Measurements from ENCODE around the gene PHLDA2. TPM values are rescaled to one million over a fixed set of nuclear protein-coding genes. Genes with fewer than 3 reads are reported as not detected.

Gene PHLDA2
- total and polyA plus RNA-seq, 2 donors (not counting 1 experiment from before 2014, with no cell fraction given) = 1.4 TPM; not detected in 1

DNA sequence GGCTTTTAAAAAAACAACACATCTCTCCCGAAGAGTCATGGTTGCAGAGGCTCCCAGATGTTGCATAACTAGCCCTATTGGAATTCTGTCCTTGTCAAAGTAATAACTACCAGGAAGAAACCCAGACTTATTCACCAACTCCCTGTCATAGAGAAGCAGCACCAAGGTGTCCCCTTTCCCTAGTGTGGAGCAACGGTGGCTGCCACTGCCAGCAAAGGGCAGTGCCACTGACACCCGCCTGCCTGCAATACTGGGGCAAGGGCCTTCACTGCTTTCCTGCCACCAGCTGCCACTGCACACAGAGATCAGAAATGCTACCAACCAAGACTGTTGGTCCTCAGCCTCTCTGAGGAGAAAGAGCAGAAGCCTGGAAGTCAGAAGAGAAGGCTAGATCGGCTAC, 35.6 kb upstream of the PHLDA2 start:
- H3K4me3 Mint-ChIP-seq = no peak overlapping the region

GRCh38 chr11:2963761-2964160, 34.5 kb upstream of the PHLDA2 start:
- WGBS (ENCODE audit: insufficient coverage) = 98% methylated on average over 4 of the region's 6 CpGs
- ChIA-PET POLR2A (no interaction called here), CTCF (no interaction called here)
- Histone ChIP-seq H3K79me2 (ENCODE audit: control insufficient read depth, insufficient read depth, low read length) (peaks cover 40% of the 10 kb centered on the region), H3K27ac (ENCODE audit: low read length in 2 of 2) (no peak overlapping the region), H3K9ac (ENCODE audit: low read length) (no peak overlapping the region), H3K4me1 (ENCODE audit: control insufficient read depth in 2 of 2, insufficient read depth in 2 of 2, low read length in 2 of 2) (no peaks in the 10 kb centered on the region), H3K9me3 (ENCODE audit: control extremely low read depth in 1 of 3, control insufficient read depth in 2 of 3, insufficient read depth in 1 of 3, low read length in 2 of 3) (no peaks in the 10 kb centered on the region), H3K27me3 (replicated peaks in 1 of 4; ENCODE audit: control extremely low read depth in 1 of 4, control insufficient read depth in 3 of 4, insufficient read depth in 4 of 4, low read length in 3 of 4) (no peaks in the 10 kb centered on the region), H3K4me3 (ENCODE audit: control extremely low read depth in 1 of 5, extremely low read depth in 1 of 5, insufficient read depth in 1 of 5, low read depth in 2 of 5, low read length in 4 of 5) (no peak overlapping the region), H3K4me2 (replicated peaks; ENCODE audit: low read depth, low read length, poor library complexity, severe bottlenecking) (no peak overlapping the region), H4K20me1 (ENCODE audit: control insufficient read depth, insufficient read depth, low read length, poor library complexity, severe bottlenecking) (peaks cover 73% of the 10 kb centered on the region), H2AFZ (ENCODE audit: insufficient read depth, low read depth, low read length, poor library complexity, severe bottlenecking) (no peak overlapping the region), H3K36me3 (replicated peaks in 1 of 2; ENCODE audit: control extremely low read depth in 1 of 2, control insufficient read depth in 1 of 2, extremely low read depth in 1 of 2, insufficient read depth in 2 of 2, low read length in 1 of 2) (peaks cover 14 to 90% of the 10 kb centered on the region in 2 experiments)
- no peaks in the 10 kb centered on the region for H3K27me3 Mint-ChIP-seq
- DNase-seq (no peak), ATAC-seq (ENCODE audit: low read depth) (no peak)
- H3K4me3 Mint-ChIP-seq = no peak overlapping the region
- H3K9me3 Mint-ChIP-seq (ENCODE audit: insufficient read depth) = no peaks in the 10 kb centered on the region
- no peak for TF ChIP-seq EZH2 (IDR thresholded peaks at IDR 0.05; ENCODE audit: borderline replicate concordance, insufficient read depth, low read depth, low read length, poor library complexity, severe bottlenecking)
- TF ChIP-seq, protein P1, sequence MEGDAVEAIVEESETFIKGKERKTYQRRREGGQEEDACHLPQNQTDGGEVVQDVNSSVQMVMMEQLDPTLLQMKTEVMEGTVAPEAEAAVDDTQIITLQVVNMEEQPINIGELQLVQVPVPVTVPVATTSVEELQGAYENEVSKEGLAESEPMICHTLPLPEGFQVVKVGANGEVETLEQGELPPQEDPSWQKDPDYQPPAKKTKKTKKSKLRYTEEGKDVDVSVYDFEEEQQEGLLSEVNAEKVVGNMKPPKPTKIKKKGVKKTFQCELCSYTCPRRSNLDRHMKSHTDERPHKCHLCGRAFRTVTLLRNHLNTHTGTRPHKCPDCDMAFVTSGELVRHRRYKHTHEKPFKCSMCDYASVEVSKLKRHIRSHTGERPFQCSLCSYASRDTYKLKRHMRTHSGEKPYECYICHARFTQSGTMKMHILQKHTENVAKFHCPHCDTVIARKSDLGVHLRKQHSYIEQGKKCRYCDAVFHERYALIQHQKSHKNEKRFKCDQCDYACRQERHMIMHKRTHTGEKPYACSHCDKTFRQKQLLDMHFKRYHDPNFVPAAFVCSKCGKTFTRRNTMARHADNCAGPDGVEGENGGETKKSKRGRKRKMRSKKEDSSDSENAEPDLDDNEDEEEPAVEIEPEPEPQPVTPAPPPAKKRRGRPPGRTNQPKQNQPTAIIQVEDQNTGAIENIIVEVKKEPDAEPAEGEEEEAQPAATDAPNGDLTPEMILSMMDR (IDR thresholded peaks at IDR 0.05) = no peak
- peaks cover 3% of the 10 kb centered on the region for H3K4me1 Mint-ChIP-seq
- intact Hi-C loops (cut with micrococcal nuclease) = no loop called here
- no peak overlapping the region for H3K27ac Mint-ChIP-seq

More for the DNA sequence above, 35.6 kb upstream of the PHLDA2 start:
- peaks cover 16 to 90% of the 10 kb centered on the region in 2 experiments for H3K36me3 ChIP-seq (replicated peaks in 1 of 2; ENCODE audit: control extremely low read depth in 1 of 2, control insufficient read depth in 1 of 2, extremely low read depth in 1 of 2, insufficient read depth in 2 of 2, low read length in 1 of 2)
- H3K9me3 Mint-ChIP-seq (ENCODE audit: insufficient read depth) = no peaks in the 10 kb centered on the region
- H3K27me3 Mint-ChIP-seq = no peaks in the 10 kb centered on the region
- no peak overlapping the region for H2AFZ ChIP-seq (ENCODE audit: insufficient read depth, low read depth, low read length, poor library complexity, severe bottlenecking)
- no peak overlapping the region for H3K27ac Mint-ChIP-seq
- ChIA-PET CTCF (no interaction called here), POLR2A (no interaction called here)
- intact Hi-C loops (cut with micrococcal nuclease) = no loop called here
- H3K27ac ChIP-seq (ENCODE audit: low read length in 2 of 2) = no peak overlapping the region
- 98% methylated on average over 4 of the region's 4 CpGs for WGBS (ENCODE audit: insufficient coverage)
- H3K9me3 ChIP-seq (ENCODE audit: control extremely low read depth in 1 of 3, control insufficient read depth in 2 of 3, insufficient read depth in 1 of 3, low read length in 2 of 3) = no peaks in the 10 kb centered on the region
- TF ChIP-seq, protein P1 (IDR thresholded peaks at IDR 0.05) = no peak
- no peak for TF ChIP-seq EZH2 (IDR thresholded peaks at IDR 0.05; ENCODE audit: borderline replicate concordance, insufficient read depth, low read depth, low read length, poor library complexity, severe bottlenecking)
- H3K4me3 ChIP-seq (ENCODE audit: control extremely low read depth in 1 of 5, extremely low read depth in 1 of 5, insufficient read depth in 1 of 5, low read depth in 2 of 5, low read length in 4 of 5) = no peak overlapping the region
- ATAC-seq (ENCODE audit: low read depth) (no peak), DNase-seq (no peak)
- peaks cover 3% of the 10 kb centered on the region for H3K4me1 Mint-ChIP-seq
- H4K20me1 ChIP-seq (ENCODE audit: control insufficient read depth, insufficient read depth, low read length, poor library complexity, severe bottlenecking) = peaks cover 70% of the 10 kb centered on the region
- H3K4me1 ChIP-seq (ENCODE audit: control insufficient read depth in 2 of 2, insufficient read depth in 2 of 2, low read length in 2 of 2) = no peaks in the 10 kb centered on the region
- peaks cover 46% of the 10 kb centered on the region for H3K79me2 ChIP-seq (ENCODE audit: control insufficient read depth, insufficient read depth, low read length)
- no peaks in the 10 kb centered on the region for H3K27me3 ChIP-seq (replicated peaks in 1 of 4; ENCODE audit: control extremely low read depth in 1 of 4, control insufficient read depth in 3 of 4, insufficient read depth in 4 of 4, low read length in 3 of 4)
- no peak overlapping the region for H3K4me2 ChIP-seq (replicated peaks; ENCODE audit: low read depth, low read length, poor library complexity, severe bottlenecking)
- H3K9ac ChIP-seq (ENCODE audit: low read length) = no peak overlapping the region

Measured in B cell (primary cell).